HUES48 (cell line): Measurements from ENCODE around the gene ADGRF3.
"Not testable (repeated sequence)": the region's sequence is repeated elsewhere in the genome, so short reads cannot be mapped to it uniquely, and the experiment has no call there.

Experiments
- H3K27ac ChIP-seq: one replicate; pipeline ENCODE4 v1.7.0; 2013; ENCODE audit warnings: low read depth, low read length, inconsistent platforms
- H3K27me3 ChIP-seq: 2 replicates; pipeline ENCODE4 v1.6.1; 2013; ENCODE audit warnings: mild to moderate bottlenecking, low read length; ENCODE audit not compliant: control insufficient read depth, insufficient read depth
- H3K36me3 ChIP-seq: 2 replicates; pipeline ENCODE4 v1.6.1; 2013; ENCODE audit warnings: low read length; ENCODE audit not compliant: control insufficient read depth, insufficient read depth
- H3K4me1 ChIP-seq: 2 replicates; pipeline ENCODE4 v1.6.1; 2013; ENCODE audit warnings: mild to moderate bottlenecking, low read length; ENCODE audit not compliant: control insufficient read depth, insufficient read depth
- H3K4me3 ChIP-seq: 2 replicates; pipeline ENCODE4 v1.5.1; 2013; ENCODE audit warnings: mild to moderate bottlenecking, low read depth, low read length
- H3K9ac ChIP-seq: 2 replicates; pipeline ENCODE4 v1.6.1; 2013; ENCODE audit warnings: mild to moderate bottlenecking, low read depth, low read length, moderate library complexity
- H3K9me3 ChIP-seq: 2 replicates; pipeline ENCODE4 v1.6.1; 2013; ENCODE audit warnings: low read length; ENCODE audit not compliant: control insufficient read depth, insufficient read depth

Gene ADGRF3

DNA sequence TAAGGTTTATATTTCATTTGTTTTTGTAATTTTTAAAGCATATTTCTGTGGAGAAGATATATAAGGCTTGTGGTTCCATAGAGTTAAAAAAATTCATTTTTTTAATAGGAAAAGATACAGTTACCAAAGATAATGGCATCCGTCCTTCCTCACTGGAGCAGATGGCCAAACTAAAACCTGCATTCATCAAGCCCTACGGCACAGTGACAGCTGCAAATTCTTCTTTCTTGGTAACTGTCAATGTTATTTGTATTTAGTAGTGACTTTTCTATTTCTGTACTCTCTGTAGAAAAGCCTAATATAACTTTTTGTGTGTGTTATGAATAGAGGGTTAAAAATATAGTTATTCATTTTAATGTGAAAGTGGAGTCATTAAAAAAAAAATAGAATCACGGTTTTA is 66.7 kb downstream of the ADGRF3 start:
- Histone ChIP-seq H3K4me3 (no peak overlapping the region), H3K4me1 (no peaks in the 10 kb centered on the region), H3K36me3 (peaks cover 74% of the 10 kb centered on the region), H3K9me3 (no peaks in the 10 kb centered on the region), H3K27me3 (no peaks in the 10 kb centered on the region), H3K27ac (no peak overlapping the region), H3K9ac (no peak overlapping the region)

DNA sequence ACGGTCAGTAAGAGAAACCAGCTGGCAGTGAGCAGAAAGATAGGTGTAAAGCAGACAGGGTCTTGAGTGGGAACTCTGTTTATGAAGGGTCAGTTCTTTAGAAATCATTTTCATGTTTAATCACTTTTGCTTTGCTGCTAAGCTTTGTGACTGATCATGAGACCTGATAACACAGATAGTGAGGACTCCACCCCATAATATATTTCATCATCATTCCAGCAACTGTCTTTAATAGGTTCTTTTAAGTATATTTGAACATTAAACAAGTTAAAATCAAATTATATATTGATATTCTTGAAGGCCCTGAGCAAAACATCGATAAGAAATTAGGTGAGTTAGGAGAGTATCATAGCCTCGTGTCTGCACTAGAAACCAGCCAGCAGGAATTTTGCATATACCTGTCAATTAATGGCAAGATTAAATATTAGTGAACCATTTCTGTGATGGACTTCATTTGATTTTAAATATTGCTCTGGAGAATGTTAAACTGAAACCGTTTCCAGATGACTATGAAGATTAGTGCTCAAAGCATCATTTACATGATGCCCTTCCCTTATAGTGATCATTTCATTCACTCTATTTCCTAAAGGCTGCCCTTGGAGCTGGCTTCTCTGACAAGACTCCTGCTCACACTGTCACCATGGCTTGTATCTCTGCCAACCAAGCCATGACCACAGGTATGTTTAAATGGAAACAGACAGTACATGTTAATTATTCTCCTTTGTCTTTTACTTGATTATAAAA is 69.9 kb downstream of the ADGRF3 start:
- no peaks in the 10 kb centered on the region for H3K4me1 ChIP-seq
- no peak overlapping the region for H3K4me3 ChIP-seq
- H3K36me3 ChIP-seq, result peaks cover 65% of the 10 kb centered on the region
- no peaks in the 10 kb centered on the region for H3K9me3 ChIP-seq
- H3K27me3 ChIP-seq, result no peaks in the 10 kb centered on the region
- no peak overlapping the region for H3K27ac ChIP-seq
- no peak overlapping the region for H3K9ac ChIP-seq

DNA sequence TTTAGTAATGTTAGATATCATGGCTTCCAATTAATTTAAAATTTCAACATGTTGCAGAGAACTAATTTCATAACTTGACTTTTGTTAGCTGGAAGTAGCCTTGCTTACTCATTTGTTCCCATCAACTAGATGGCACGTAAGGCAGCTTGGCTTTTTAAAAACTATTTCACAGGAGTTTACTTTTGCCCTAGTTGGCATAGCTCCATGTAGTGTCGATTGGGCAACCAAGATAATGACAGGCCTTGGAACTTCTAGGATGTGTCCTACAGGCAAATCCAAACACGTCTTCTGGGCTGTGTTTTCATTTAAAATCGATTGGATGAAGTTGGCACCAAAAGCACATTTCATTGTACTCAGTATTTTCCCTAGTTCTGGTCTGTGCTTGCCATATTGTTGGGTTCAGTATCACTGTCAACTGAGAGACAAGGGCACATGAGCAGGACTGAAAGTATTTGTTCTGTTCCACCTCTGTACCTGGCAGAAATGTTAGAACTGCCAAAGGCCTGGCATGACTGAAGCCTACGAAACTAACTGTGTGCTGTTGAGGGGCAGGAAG is 72.5 kb downstream of the ADGRF3 start:
- H3K36me3 ChIP-seq, result peaks cover 43% of the 10 kb centered on the region
- H3K9ac ChIP-seq, result no peak overlapping the region
- no peaks in the 10 kb centered on the region for H3K27me3 ChIP-seq
- no peaks in the 10 kb centered on the region for H3K9me3 ChIP-seq
- H3K4me1 ChIP-seq, result no peaks in the 10 kb centered on the region
- H3K27ac ChIP-seq, result no peak overlapping the region
- no peak overlapping the region for H3K4me3 ChIP-seq

DNA sequence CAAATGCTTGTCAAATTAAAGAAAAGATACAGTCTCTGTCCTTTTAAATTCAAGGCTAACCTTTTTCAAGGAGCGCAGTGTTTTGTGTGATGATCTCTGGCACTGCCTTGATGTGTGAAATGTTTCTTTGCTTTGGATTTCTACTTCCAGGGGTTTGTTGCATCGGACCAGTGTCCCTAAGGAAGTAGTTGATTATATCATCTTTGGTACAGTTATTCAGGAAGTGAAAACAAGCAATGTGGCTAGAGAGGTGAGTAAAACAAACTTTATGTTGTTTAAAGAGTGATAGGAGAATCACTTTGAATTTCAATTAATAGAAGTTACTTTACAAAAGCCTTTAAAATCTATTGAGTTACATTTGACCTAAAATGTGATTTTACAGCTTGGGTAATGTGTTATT is 73.1 kb downstream of the ADGRF3 start:
- no peaks in the 10 kb centered on the region for H3K27me3 ChIP-seq
- no peak overlapping the region for H3K9ac ChIP-seq
- no peak overlapping the region for H3K4me3 ChIP-seq
- H3K36me3 ChIP-seq, result peaks cover 37% of the 10 kb centered on the region
- H3K27ac ChIP-seq, result no peak overlapping the region
- H3K4me1 ChIP-seq, result no peaks in the 10 kb centered on the region
- no peaks in the 10 kb centered on the region for H3K9me3 ChIP-seq

DNA sequence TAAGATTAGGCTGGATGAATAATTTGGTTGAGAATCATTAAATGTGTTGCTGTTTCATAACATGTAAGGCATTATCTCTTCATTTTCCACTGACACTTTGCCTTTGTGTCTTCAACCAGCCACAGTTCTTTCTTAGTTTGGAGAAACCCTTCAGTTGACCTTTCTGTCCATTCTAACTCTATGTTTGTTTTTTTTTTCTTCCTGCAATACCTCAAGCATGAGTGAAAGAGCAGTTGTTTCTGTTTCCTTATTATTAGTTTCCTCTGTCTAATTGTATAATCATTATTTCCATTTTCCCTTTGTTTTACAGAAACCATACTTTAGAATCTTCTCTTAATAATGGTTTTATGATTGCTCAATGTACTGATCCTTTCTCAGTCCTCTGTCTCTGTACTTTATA is 76.2 kb downstream of the ADGRF3 start:
- Histone ChIP-seq H3K9me3 (no peaks in the 10 kb centered on the region), H3K4me3 (no peak overlapping the region), H3K4me1 (no peaks in the 10 kb centered on the region), H3K9ac (no peak overlapping the region), H3K27ac (no peak overlapping the region), H3K27me3 (no peaks in the 10 kb centered on the region), H3K36me3 (peaks cover 18% of the 10 kb centered on the region)

DNA sequence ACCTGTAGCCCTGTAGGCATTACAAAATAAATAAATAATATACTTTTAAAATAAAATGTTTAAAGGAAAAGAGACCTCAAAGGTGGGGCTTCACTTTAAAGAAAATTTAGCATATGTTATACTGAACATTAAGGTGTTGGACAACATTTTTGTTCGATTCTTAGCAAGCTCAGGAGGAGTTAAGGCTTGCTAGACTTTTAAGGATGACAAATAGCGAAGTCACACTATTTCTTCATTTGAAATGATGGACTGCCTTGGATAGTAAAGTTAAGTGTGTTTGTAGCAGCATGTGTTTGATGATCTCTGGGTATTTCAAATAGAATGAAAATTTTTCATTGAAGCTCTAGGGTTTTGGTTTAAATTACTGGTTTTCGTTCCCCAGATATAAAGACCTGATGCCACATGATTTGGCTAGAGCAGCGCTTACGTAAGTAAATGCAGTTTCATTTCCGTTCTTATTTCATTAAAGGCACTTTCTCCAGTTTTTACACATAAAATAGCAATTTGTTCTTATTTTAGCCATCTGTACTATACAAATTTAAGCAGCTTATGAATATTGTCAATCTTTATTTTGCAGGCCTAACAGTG is 76.9 kb downstream of the ADGRF3 start:
- H3K27ac ChIP-seq, result no peak overlapping the region
- H3K9ac ChIP-seq, result no peak overlapping the region
- H3K36me3 ChIP-seq, result peaks cover 15% of the 10 kb centered on the region
- no peak overlapping the region for H3K4me3 ChIP-seq
- no peaks in the 10 kb centered on the region for H3K27me3 ChIP-seq
- H3K9me3 ChIP-seq, result no peaks in the 10 kb centered on the region
- no peaks in the 10 kb centered on the region for H3K4me1 ChIP-seq

DNA sequence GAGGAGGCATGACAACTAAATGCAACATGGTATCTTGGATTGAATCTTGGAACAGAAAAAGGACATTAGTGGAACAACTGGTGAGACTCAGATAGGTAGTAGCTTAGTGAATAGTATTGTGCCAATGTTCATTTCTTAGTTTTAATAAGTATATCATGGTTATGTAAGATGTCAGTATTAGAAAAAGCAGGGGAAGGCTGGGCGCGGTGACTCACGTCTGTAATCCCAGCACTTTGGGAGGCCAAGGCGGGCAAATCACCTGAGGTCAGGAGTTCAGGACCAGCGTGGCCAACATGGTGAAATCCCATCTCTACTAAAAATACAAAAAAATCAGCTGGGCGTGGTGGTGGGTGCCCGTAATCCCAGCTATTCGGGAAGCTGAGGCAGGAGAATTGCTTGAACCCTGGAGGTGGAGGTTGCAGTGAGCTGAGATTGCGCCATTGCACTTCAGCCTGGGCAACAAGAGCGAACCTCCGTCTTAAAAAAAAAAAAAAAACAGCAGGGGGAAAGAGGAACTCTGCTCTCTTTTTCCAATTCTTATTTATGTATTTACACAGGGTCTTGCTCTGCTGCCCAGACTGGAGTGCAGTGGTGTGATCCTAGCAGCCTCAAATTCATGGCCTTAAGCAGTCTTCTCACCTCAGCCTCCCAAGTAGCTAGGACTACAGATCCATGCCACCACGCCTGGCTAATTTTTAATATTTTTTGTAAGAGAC is 77.8 kb downstream of the ADGRF3 start:
- H3K9me3 ChIP-seq, H3K27me3 ChIP-seq, H3K27ac ChIP-seq, H3K4me1 ChIP-seq, H3K9ac ChIP-seq, H3K4me3 ChIP-seq: not testable (repeated sequence)
- peaks cover 12% of the 10 kb centered on the region for H3K36me3 ChIP-seq

DNA sequence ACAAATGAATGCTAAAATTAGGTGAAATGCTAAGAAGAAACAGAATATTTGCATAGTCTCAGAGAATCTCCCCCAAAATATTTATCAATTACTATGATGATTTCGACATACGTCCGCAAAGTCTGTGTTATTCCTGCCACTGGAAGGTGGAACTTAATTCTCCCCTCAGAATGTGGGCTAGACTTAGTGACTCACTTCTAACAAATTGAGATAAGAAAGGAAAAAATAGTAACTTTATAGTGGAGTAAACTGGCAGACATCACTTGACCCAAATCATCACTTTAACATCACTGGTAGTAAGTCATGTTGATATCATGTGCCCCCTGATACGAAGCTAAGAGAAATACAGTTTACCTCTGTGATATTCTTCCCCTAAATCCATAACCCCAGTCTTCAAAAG is 78.4 kb downstream of the ADGRF3 start:
- Histone ChIP-seq H3K27me3 (no peaks in the 10 kb centered on the region), H3K36me3 (peaks cover 7% of the 10 kb centered on the region; the same call in 1 of the 2 replicates), H3K4me3 (no peak overlapping the region), H3K9ac (no peak overlapping the region), H3K9me3 (no peaks in the 10 kb centered on the region), H3K4me1 (no peaks in the 10 kb centered on the region), H3K27ac (no peak overlapping the region)

DNA sequence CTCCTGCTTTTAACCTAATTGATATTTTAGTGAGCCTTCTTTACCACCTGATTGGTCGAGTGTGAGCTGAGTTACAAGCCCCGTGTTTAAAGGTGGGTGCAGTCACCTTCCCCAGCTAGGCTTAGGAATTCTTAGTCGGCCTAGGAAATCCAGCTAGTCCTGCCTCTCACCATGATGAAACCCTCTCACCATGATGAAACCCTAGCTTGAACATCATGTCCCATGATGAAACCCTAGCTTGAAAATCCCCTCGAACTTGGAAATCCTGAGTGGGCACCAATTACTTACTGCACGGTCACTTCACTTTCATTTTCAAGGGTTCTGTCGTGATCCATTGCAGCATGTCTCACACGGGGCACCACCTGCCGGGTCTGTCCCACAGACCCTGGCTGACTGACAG is 87.8 kb downstream of the ADGRF3 start:
- not testable (repeated sequence) for H3K9me3 ChIP-seq, H3K27me3 ChIP-seq, H3K4me3 ChIP-seq, H3K4me1 ChIP-seq, H3K27ac ChIP-seq, H3K9ac ChIP-seq
- peaks cover 12% of the 10 kb centered on the region for H3K36me3 ChIP-seq
